Measurements from ENCODE around the gene GAS7. TPM values are rescaled to one million over a fixed set of nuclear protein-coding genes. Genes with fewer than 3 reads are reported as not detected.

GAS7 gene
- total and polyA plus RNA-seq, 9 of the 15 experiments (the other 6 are each of a cell fraction or from before 2014, with no cell fraction given): 0.11 to 0.33 TPM; not detected in 7

- Histone ChIP-seq H3K9ac (ENCODE audit: insufficient read depth in 1 of 2, low read depth in 2 of 2, low read length in 2 of 2) (no peak overlapping the region), H3K4me3 (no peak overlapping the region), H3K36me3 (ENCODE audit: control insufficient read depth, insufficient read depth, low read length) (no peaks in the 10 kb centered on the region), H3K4me1 (replicated peaks in 1 of 2; ENCODE audit: control insufficient read depth in 2 of 2, insufficient read depth in 2 of 2, low read length in 2 of 2) (no peaks in the 10 kb centered on the region), H3K4me2 (ENCODE audit: insufficient read depth, low read length) (no peak overlapping the region), H3K79me2 (ENCODE audit: control insufficient read depth, insufficient read depth, low read length) (no peaks in the 10 kb centered on the region), H4K20me1 (replicated peaks; ENCODE audit: control insufficient read depth, insufficient read depth, low read length) (no peaks in the 10 kb centered on the region), H2AFZ (ENCODE audit: low read depth, low read length) (no peak overlapping the region), H3K27me3 (ENCODE audit: control insufficient read depth in 2 of 2, insufficient read depth in 2 of 2, low read length in 2 of 2) (no peaks in the 10 kb centered on the region; a peak in 3 of 5 replicates), H3K27ac (ENCODE audit: extremely low read depth, low read depth, low read length) (no peak overlapping the region), H3K9me1 (ENCODE audit: control insufficient read depth, insufficient read depth, low read length) (no peaks in the 10 kb centered on the region), H3K9me3 (replicated peaks; ENCODE audit: control insufficient read depth, insufficient read depth, low read depth, low read length) (no peaks in the 10 kb centered on the region)
- DNase-seq (ENCODE audit: extremely low read depth in 1 of 4, low spot score in 3 of 4) (no peak), ATAC-seq (no peak), FAIRE-seq (no peak)
- intact Hi-C loops (cut with micrococcal nuclease): no loop called here
- ChIA-PET CTCF (ENCODE audit: low intra/inter-chr PET ratio) (no interaction called here), POLR2A (interaction anchor here (0.7 kb wide), 1 partner anchor 8 kb away, joined by 3 read pairs; no protein-coding TSS in a partner anchor)
- WGBS (ENCODE audit: insufficient coverage, low coverage, missing lambda C conversion rate): 4% methylated on average over 7 of the region's 8 CpGs
- in situ Hi-C loops (cut with MboI): no loop called here
- no TSS peak for BruUV-seq (replicated peaks)
- TF ChIP-seq ZNF124 (CRISPR knock-in tag; IDR thresholded peaks at IDR 0.05): no peak
- no peak for TF ChIP-seq ZBTB11 (CRISPR knock-in tag; IDR thresholded peaks at IDR 0.05)
- no peak for TF ChIP-seq RNF219 (CRISPR knock-in tag; IDR thresholded peaks at IDR 0.05)
- no peak for TF ChIP-seq FOXA3 (CRISPR knock-in tag; conservative IDR thresholded peaks at IDR 0.05 in 1 of 2, IDR thresholded peaks at IDR 0.05 in 1 of 2)
- no peak for TF ChIP-seq ELK3 (CRISPR knock-in tag; IDR thresholded peaks at IDR 0.05)
- no peak for TF ChIP-seq NCOR1 (IDR thresholded peaks at IDR 0.05)
- no peak for TF ChIP-seq ZNF224 (CRISPR knock-in tag; IDR thresholded peaks at IDR 0.05)
- no peak for TF ChIP-seq TGIF2 (CRISPR knock-in tag; IDR thresholded peaks at IDR 0.05)
- no peak for TF ChIP-seq EWSR1 (IDR thresholded peaks at IDR 0.05; ENCODE audit: borderline replicate concordance, low read depth, partially characterized antibody)
- TF ChIP-seq EP400 (IDR thresholded peaks at IDR 0.05): no peak
- TF ChIP-seq SOX6 (IDR thresholded peaks at IDR 0.05): no peak
- no peak for TF ChIP-seq LEF1 (IDR thresholded peaks at IDR 0.05)
- no peak for TF ChIP-seq ZNF277 (CRISPR knock-in tag; IDR thresholded peaks at IDR 0.05; ENCODE audit: borderline replicate concordance)
- TF ChIP-seq ATF1 (CRISPR knock-in tag; IDR thresholded peaks at IDR 0.05): no peak
- no peak for TF ChIP-seq ATF1 (tag; IDR thresholded peaks at IDR 0.05)
Measured at GRCh38 chr17:10147761-10148415, 50.5 kb downstream of the GAS7 start.
